K562 (cell line): ENCODE results near the gene B4GALT7. TPM values are rescaled to one million over a fixed set of nuclear protein-coding genes. Genes with fewer than 3 reads are reported as not detected.

Experiments used
- KAT8 ChIP-seq: fragments of 450-650 bp; IDR thresholded peaks from 2 replicates; pipeline ENCODE4 v1.6.1; 2016; ENCODE audit warnings: low read depth, mild to moderate bottlenecking
- RAD21 ChIP-seq, 2 experiments: fragments of 250-450 bp in 1 of 2; fragments of 450-650 bp in 1 of 2; sonication (Bioruptor Pico) in 1 of 2; formaldehyde crosslinking in 1 of 2; IDR thresholded peaks in 1 of 2; conservative IDR thresholded peaks in 1 of 2; 2 replicates each; pipeline versions ENCODE4 v1.4.0 to v1.8.0; 2020 to 2022; ENCODE audit warnings: mild to moderate bottlenecking in 2 of 2, moderate library complexity in 1 of 2
- RHOXF2B ChIP-seq: fragments of 250-450 bp; sonication (Bioruptor Pico); conservative IDR thresholded peaks from 2 replicates; pipeline ENCODE4 v1.5.1; 2021
- THRAP3 ChIP-seq: fragments of 450-650 bp; IDR thresholded peaks from 2 replicates; pipeline ENCODE4 v1.6.1; 2016; ENCODE audit warnings: mild to moderate bottlenecking, inconsistent platforms, borderline replicate concordance
- XRCC4 ChIP-seq: IDR thresholded peaks from one replicate; pipeline ENCODE4 v1.6.1; 2011; ENCODE audit not compliant: insufficient read depth, insufficient read length; ENCODE audit errors: extremely low read depth
- ZBTB49 ChIP-seq: sonication (generic); formaldehyde crosslinking; IDR thresholded peaks from 2 replicates; pipeline ENCODE4 v1.8.0; 2022; ENCODE audit warnings: missing genetic modification reagents, mild to moderate bottlenecking, borderline replicate concordance
- ZFP36 ChIP-seq: fragments of 150-350 bp; IDR thresholded peaks from 2 replicates; pipeline ENCODE4 v1.6.1; 2018; ENCODE audit warnings: low read length, low read depth; ENCODE audit not compliant: partially characterized antibody
- ZNF41 ChIP-seq: fragments of 250-450 bp; sonication (Bioruptor Pico); conservative IDR thresholded peaks from 2 replicates; pipeline ENCODE4 v1.4.0; 2020; ENCODE audit warnings: mild to moderate bottlenecking
- polyA plus RNA-seq, 8 experiments: library from polyadenylated mRNA; depleted of rRNA in 4 of 8; stranded (reverse) in 5 of 8; unstranded in 3 of 8; fragments of >200 nt; fragmentation: Nextera tagmentation in 2 of 8; fragmentation: Illumina TruSeq in 1 of 8; extraction: Ambion mirVana in 2 of 8; extraction: Trizol in 1 of 8; gene quantifications; 2 replicates each; pipeline versions ENCODE4 v1.2.1 to v1.2.3, GENCODE V29; 2011 to 2014; ENCODE audit warnings: inconsistent platforms in 1 of 8, missing spikeins in 1 of 8
- total RNA-seq, 7 experiments: library from RNA; depleted of rRNA in 6 of 7; stranded (reverse); fragments of >200 nt in 6 of 7; fragmentation: Illumina TruSeq in 2 of 7; extraction: Trizol in 2 of 7; gene quantifications; 2 replicates each; pipeline versions ENCODE4 v1.2.1 to v1.2.3, GENCODE V29; 2011 to 2021; ENCODE audit warnings: low replicate concordance in 1 of 7
- TF ChIP-seq, protein P1 (sequence below): sonication (generic); formaldehyde crosslinking; IDR thresholded peaks from 2 replicates; pipeline ENCODE4 v1.8.1; 2023; ENCODE audit warnings: mild to moderate bottlenecking, missing genetic modification reagents
- TF ChIP-seq, protein P2 (sequence below): fragments of 450-650 bp; IDR thresholded peaks from 2 replicates; pipeline ENCODE4 v1.6.1; 2018; ENCODE audit warnings: mild to moderate bottlenecking, low read depth; ENCODE audit not compliant: partially characterized antibody

The B4GALT7 gene
- total and polyA plus RNA-seq, 9 of the 15 experiments (the other 6 are each of a cell fraction or from before 2014, with no cell fraction given) = 0.34 to 17.7 (median 9.1) TPM

- TF ChIP-seq, protein P1, sequence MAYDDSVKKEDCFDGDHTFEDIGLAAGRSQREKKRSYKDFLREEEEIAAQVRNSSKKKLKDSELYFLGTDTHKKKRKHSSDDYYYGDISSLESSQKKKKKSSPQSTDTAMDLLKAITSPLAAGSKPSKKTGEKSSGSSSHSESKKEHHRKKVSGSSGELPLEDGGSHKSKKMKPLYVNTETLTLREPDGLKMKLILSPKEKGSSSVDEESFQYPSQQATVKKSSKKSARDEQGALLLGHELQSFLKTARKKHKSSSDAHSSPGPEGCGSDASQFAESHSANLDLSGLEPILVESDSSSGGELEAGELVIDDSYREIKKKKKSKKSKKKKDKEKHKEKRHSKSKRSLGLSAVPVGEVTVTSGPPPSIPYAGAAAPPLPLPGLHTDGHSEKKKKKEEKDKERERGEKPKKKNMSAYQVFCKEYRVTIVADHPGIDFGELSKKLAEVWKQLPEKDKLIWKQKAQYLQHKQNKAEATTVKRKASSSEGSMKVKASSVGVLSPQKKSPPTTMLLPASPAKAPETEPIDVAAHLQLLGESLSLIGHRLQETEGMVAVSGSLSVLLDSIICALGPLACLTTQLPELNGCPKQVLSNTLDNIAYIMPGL (CRISPR knock-in tag) = no peak
- peak; percentile 51; the same call in 1 of the 2 replicates for TF ChIP-seq ZBTB49
- TF ChIP-seq RAD21 (CRISPR knock-in tag; conservative IDR thresholded peaks at IDR 0.05 in 1 of 2, IDR thresholded peaks at IDR 0.05 in 1 of 2) = no peak
- TF ChIP-seq THRAP3 = no peak
- TF ChIP-seq ZNF41 (CRISPR knock-in tag) = no peak
- no peak for TF ChIP-seq ZFP36
- TF ChIP-seq, protein P2, sequence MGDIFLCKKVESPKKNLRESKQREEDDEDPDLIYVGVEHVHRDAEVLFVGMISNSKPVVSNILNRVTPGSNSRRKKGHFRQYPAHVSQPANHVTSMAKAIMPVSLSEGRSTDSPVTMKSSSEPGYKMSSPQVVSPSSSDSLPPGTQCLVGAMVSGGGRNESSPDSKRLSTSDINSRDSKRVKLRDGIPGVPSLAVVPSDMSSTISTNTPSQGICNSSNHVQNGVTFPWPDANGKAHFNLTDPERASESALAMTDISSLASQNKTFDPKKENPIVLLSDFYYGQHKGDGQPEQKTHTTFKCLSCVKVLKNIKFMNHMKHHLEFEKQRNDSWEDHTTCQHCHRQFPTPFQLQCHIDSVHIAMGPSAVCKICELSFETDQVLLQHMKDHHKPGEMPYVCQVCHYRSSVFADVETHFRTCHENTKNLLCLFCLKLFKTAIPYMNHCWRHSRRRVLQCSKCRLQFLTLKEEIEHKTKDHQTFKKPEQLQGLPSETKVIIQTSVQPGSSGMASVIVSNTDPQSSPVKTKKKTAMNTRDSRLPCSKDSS = no peak
- no peak for TF ChIP-seq KAT8
- TF ChIP-seq XRCC4 = no peak
- no peak for TF ChIP-seq RHOXF2B (CRISPR knock-in tag)
Measured at GRCh38 chr5:177553671-177554429, 46.1 kb upstream of the B4GALT7 start (continued).
